Measurements from ENCODE around the gene PCTP.

GRCh38 chr17:55743103-55743679 lies 7.7 kb upstream of the PCTP start:
- TF ChIP-seq CTCF (IDR thresholded peaks at IDR 0.05) (no peak), POLR2A (IDR thresholded peaks at IDR 0.05) (no peak)
